HL-60 (cell line): Measurements from ENCODE around the gene SPATA3.

Experiments
- DNase-seq, 2 experiments: peaks; one replicate each; pipeline ENCODE4 v3.0.0-alpha.2; 2010 to 2020; ENCODE audit warnings: low read depth in 1 of 2, low spot score in 1 of 2
- H3K27ac ChIP-seq: fragments of 250-450 bp; sonication (Bioruptor Pico); replicated peaks from 2 replicates; pipeline ENCODE4 v1.5.1; 2020; ENCODE audit warnings: mild to moderate bottlenecking, moderate library complexity
- H3K27me3 ChIP-seq: fragments of 250-450 bp; sonication (Bioruptor Pico); 2 replicates; pipeline ENCODE4 v1.5.1; 2021; ENCODE audit warnings: mild to moderate bottlenecking, moderate library complexity; ENCODE audit not compliant: insufficient read depth, poor library complexity, severe bottlenecking
- H3K4me3 ChIP-seq: replicated peaks from 2 replicates; pipeline ENCODE4 v1.5.1; 2011; ENCODE audit warnings: mild to moderate bottlenecking, control low read depth, low read length; ENCODE audit not compliant: insufficient read depth
- GABPA ChIP-seq: IDR thresholded peaks from 2 replicates; pipeline ENCODE4 v1.6.1; 2012; ENCODE audit warnings: low read depth
- POLR2AphosphoS5 ChIP-seq: IDR thresholded peaks from 2 replicates; pipeline ENCODE4 v1.6.1; 2012; ENCODE audit warnings: low read depth
- SPI1 ChIP-seq: IDR thresholded peaks from 2 replicates; pipeline ENCODE4 v1.6.1; 2012; ENCODE audit warnings: low read depth, mild to moderate bottlenecking, borderline replicate concordance
- TF ChIP-seq, protein P1 (sequence below): IDR thresholded peaks from one replicate; pipeline ENCODE4 v1.5.1; 2011; ENCODE audit warnings: low read length, control low read depth, inconsistent platforms; ENCODE audit not compliant: insufficient read depth
- TF ChIP-seq, protein P2 (sequence below): IDR thresholded peaks from 2 replicates; pipeline ENCODE4 v1.6.1; 2012; ENCODE audit warnings: low read depth; ENCODE audit not compliant: insufficient replicate concordance

The SPATA3 gene

DNA sequence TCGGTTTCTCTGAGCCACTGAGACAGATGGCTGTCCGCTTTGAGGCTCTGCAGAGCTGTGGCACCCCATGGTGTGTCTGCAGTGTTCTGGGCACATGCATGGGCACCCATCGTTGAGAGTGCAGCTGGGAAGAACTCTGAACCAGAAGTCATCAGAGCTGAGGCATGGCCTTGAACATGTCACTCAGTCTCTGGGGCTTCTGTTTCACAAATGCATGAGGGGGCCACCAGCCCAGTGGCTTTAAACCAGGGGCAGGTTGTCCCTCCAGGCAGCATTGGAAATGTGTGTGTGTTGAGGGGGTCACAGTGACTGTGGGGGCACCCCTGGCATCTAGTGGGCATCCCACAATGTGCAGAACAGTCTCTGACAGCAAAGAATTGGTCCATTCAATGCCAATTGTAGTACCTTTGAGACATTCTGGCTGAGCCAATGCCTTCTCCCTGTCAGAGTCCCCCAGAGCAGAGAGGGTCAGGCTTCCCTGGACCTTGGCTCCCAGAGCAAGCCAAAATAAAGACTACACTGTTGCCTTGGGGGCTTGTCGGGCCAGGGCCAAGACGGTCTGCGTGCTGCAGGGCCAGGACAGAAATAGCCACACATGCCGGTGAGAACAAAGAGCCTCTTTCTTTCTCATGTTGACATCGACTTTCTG lies 51.5 kb downstream of the SPATA3 start:
- TF ChIP-seq POLR2AphosphoS5 = no peak
- TF ChIP-seq, protein P1, sequence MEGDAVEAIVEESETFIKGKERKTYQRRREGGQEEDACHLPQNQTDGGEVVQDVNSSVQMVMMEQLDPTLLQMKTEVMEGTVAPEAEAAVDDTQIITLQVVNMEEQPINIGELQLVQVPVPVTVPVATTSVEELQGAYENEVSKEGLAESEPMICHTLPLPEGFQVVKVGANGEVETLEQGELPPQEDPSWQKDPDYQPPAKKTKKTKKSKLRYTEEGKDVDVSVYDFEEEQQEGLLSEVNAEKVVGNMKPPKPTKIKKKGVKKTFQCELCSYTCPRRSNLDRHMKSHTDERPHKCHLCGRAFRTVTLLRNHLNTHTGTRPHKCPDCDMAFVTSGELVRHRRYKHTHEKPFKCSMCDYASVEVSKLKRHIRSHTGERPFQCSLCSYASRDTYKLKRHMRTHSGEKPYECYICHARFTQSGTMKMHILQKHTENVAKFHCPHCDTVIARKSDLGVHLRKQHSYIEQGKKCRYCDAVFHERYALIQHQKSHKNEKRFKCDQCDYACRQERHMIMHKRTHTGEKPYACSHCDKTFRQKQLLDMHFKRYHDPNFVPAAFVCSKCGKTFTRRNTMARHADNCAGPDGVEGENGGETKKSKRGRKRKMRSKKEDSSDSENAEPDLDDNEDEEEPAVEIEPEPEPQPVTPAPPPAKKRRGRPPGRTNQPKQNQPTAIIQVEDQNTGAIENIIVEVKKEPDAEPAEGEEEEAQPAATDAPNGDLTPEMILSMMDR = no peak
- TF ChIP-seq SPI1 = no peak
- TF ChIP-seq, protein P2, sequence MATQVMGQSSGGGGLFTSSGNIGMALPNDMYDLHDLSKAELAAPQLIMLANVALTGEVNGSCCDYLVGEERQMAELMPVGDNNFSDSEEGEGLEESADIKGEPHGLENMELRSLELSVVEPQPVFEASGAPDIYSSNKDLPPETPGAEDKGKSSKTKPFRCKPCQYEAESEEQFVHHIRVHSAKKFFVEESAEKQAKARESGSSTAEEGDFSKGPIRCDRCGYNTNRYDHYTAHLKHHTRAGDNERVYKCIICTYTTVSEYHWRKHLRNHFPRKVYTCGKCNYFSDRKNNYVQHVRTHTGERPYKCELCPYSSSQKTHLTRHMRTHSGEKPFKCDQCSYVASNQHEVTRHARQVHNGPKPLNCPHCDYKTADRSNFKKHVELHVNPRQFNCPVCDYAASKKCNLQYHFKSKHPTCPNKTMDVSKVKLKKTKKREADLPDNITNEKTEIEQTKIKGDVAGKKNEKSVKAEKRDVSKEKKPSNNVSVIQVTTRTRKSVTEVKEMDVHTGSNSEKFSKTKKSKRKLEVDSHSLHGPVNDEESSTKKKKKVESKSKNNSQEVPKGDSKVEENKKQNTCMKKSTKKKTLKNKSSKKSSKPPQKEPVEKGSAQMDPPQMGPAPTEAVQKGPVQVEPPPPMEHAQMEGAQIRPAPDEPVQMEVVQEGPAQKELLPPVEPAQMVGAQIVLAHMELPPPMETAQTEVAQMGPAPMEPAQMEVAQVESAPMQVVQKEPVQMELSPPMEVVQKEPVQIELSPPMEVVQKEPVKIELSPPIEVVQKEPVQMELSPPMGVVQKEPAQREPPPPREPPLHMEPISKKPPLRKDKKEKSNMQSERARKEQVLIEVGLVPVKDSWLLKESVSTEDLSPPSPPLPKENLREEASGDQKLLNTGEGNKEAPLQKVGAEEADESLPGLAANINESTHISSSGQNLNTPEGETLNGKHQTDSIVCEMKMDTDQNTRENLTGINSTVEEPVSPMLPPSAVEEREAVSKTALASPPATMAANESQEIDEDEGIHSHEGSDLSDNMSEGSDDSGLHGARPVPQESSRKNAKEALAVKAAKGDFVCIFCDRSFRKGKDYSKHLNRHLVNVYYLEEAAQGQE = no peak
- TF ChIP-seq GABPA = no peak
- no peak overlapping the region for H3K4me3 ChIP-seq
- H3K27me3 ChIP-seq = no peaks in the 10 kb centered on the region
- no peak for DNase-seq
- no peak overlapping the region for H3K27ac ChIP-seq

GRCh38 chr2:231047923-231048915 lies 52.3 kb downstream of the SPATA3 start:
- Histone ChIP-seq H3K27ac (no peak overlapping the region), H3K4me3 (no peak overlapping the region)
- DNase-seq = no peak

More at GRCh38 chr2:231047923-231048915, 52.3 kb downstream of the SPATA3 start:
- no peaks in the 10 kb centered on the region for H3K27me3 ChIP-seq
- TF ChIP-seq, protein P2 = no peak
- no peak for TF ChIP-seq POLR2AphosphoS5
- no peak for TF ChIP-seq SPI1
- no peak for TF ChIP-seq GABPA
- TF ChIP-seq, protein P1 = no peak
